GM21619 (cell line): Measurements from ENCODE around the gene ZNF595.
"Not testable (repeated sequence)": the region's sequence is repeated elsewhere in the genome, so short reads cannot be mapped to it uniquely, and the experiment has no call there.

Experiments used
- ATAC-seq: cut with Tn5 transposase; IDR thresholded peaks from one replicate; pipeline ENCODE4 v1.9.1; 2021; ENCODE audit not compliant: unreplicated experiment

ZNF595 gene

DNA sequence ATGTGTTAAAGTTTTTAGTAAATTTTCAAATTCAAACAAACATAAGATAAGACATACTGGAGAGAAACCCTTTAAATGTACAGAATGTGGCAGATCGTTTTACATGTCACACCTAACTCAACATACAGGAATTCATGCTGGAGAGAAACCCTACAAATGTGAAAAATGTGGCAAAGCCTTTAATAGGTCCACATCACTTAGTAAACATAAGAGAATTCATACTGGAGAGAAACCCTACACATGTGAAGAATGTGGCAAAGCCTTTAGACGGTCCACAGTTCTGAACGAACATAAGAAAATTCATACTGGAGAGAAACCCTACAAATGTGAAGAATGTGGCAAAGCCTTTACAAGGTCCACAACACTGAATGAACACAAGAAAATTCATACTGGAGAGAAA, 32.8 kb downstream of the ZNF595 start:
- no peak for ATAC-seq

DNA sequence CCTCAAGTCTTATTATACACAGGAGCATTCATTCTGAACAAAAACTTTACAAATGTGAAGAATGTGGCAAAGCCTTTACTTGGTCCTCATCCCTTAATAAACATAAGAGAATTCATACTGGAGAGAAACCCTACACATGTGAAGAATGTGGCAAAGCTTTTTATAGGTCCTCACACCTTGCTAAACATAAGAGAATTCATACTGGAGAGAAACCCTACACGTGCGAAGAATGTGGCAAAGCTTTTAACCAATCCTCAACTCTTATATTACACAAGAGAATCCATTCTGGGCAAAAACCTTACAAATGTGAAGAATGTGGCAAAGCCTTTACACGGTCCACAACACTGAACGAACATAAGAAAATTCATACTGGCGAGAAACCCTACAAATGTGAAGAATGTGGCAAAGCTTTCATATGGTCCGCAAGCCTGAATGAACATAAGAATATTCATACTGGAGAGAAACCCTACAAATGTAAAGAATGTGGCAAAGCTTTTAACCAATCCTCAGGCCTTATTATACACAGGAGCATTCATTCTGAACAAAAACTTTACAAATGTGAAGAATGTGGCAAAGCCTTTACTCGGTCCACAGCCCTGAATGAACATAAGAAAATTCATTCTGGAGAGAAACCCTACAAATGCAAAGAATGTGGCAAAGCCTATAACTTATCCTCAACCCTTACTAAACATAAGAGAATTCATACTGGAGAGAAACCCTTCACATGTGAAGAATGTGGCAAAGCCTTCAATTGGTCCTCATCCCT, 33.6 kb downstream of the ZNF595 start:
- not testable (repeated sequence) for ATAC-seq

GRCh38 chr4:98386-98785, 45.3 kb downstream of the ZNF595 start:
- no peak for ATAC-seq

- no peak for ATAC-seq
Measured at GRCh38 chr4:99863-100262, 46.7 kb downstream of the ZNF595 start.

GRCh38 chr4:107083-107443, 53.9 kb downstream of the ZNF595 start:
- no peak for ATAC-seq

GRCh38 chr4:107444-108429, 54.6 kb downstream of the ZNF595 start:
- ATAC-seq: no peak

- no peak for ATAC-seq
Measured at GRCh38 chr4:112771-113170, 59.6 kb downstream of the ZNF595 start.

DNA sequence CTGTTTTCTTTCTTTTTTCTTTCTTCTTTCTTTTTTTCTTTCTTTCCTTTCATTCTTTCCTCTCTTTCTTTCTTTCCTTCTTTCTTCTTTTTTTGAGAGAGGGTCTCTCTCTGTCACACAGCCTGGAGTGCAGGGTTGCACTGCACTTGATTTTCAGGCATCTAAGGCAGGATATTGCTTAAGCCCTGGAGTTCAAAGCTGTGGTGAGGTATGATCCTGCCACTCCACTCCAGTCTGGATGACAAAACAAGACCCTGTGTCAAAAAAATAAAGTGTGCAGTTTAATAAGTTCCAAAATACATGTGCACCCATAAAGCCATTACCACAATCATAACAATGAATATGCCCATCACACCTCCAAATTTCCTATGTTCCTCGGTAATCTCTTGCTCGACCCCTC, 60.6 kb downstream of the ZNF595 start:
- no peak for ATAC-seq

DNA sequence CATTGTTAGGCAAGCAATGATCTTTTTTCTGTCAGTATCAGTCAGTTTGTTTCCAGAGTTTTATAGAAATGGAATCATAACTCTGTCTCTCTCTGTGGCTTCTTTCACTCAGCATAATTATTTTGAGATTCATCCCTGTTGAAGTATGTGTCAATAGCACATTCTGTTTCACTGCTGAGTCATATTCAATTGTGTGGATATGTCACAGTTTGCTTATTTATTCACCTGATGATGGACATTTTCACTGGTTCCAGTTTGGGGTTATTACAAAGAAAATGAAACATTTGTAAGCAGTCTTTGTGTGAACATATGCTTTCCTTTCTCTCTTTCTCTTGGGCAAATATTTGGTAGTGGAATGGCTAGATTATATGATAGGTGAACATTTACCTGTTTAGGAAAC, 61.0 kb downstream of the ZNF595 start:
- ATAC-seq: no peak

- ATAC-seq: no peak
Measured at GRCh38 chr4:116499-116898, 63.4 kb downstream of the ZNF595 start.

DNA sequence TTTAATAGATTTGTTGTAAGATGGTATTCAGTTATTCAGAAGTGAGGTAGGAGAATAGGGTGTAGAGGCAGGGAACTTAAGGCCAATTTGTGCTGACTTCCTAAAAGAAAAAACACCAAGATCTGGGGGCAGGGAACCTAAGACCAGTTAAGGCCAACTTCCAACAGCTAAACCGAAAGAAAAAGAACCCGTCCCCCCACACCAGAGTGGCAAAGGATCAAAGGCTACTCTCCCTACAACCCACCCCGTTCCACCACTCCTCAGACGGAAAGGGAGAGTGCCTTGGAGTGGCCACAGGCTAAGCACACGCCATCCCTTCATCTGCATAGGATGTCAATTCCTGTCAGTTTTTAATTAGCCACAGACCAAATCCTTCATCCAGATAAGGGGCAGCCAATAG, 67.5 kb downstream of the ZNF595 start:
- ATAC-seq: no peak

DNA sequence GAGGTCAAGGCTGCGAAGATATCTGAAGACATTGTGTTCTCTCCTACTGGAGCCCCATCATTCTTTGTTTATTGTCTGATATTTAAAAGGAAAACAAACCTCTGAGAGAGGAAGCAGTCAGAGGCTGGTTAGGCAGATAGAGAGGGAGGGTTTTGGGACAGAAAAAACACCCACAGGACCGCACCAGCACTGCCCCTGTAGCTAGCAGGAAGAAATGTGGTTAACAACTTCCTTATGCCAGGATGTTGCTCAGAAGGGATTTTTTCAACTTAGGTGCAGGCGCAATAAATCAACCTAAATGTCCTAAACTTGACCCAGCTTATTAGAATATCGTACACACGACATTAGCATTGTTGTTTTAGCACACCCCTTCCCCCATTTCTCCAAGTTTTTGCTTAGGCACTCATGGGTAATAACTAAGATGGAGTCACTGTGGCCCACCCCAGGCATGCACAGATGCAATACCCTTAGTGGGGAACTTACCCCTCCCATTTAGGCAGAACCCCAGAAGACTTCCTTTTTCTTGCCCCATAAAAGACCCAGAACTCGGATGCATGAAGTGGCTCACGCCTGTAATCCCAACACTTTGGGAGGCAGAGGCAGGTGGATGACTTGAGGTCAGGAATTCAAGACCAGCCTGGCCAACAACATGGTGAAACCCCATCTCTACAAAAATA, 68.4 kb downstream of the ZNF595 start:
- ATAC-seq: no peak

GRCh38 chr4:123922-124274, 70.8 kb downstream of the ZNF595 start:
- not testable (repeated sequence) for ATAC-seq

- ATAC-seq: peak; percentile 91
Measured at GRCh38 chr4:124275-125081, 71.4 kb downstream of the ZNF595 start, which contains the start of gene ZNF718. Gene ZNF718 (plus strand): TSS chr4:124501. CDS start chr4:124671, 170 bp downstream.

DNA sequence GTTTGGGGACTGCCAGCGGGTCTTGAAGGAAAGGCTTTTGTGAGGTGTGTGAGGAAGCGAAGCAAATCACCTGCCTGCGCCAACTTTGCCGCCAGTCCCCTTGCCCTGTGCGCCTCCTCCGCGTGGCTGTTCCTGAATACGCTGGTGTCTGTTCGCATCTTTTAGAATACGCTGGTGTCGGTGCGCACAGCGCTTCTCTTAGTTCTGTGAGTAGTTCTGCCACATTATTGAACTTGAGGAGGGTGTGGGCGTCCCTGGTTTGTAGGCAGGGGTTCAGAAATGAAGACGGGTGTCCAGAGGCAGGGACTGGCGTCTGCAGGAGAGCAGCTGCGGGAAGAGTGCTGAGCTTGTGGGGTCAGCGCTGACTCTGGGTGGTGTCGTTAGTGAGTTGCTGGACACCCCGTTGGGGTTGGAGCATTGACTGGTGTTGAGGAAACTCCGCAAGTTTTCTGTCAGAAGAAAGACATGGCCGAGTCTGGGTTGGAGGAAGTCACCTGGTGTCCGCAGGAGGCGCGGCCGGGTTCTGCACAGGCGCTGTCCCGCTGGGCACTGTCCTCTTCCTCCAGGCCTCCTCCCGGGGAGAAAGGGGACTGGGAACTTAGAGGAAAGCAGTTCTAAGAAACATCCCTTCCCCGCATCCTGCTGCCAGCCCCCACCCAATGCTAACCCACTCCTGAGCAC, 72.1 kb downstream of the ZNF595 start:
- ATAC-seq: no peak

GRCh38 chr4:125833-126232, 72.7 kb downstream of the ZNF595 start:
- no peak for ATAC-seq

DNA sequence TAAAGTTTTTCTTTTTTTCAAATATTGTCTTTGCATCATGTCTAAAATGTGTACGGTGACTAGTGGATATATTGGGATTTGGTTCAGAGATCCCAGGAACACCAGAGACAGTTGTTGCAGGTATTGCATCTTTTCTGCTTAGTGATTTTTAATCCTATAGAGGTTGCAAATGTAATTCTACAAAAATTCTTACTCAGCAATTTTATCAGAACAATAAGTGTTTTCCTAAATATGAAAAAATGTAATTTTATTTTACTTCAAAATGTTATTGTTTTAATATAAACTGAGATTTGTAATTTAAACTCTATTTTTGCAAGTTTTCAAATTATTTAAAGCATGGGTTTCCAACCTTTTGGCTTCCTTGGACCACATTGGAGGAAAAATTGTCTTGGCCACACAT, 79.4 kb downstream of the ZNF595 start:
- ATAC-seq: no peak
